SK-N-SH treated with all-trans-retinoic acid at 6 μM for 48 hours (cell line): ENCODE results near the gene CATSPERD.

Experiments used
- BACH2 ChIP-seq: fragments of 250-450 bp; sonication (Bioruptor Pico); IDR thresholded peaks from 2 replicates; pipeline ENCODE4 v1.9.0; 2021; ENCODE audit warnings: mild to moderate bottlenecking, borderline replicate concordance
- CSDC2 ChIP-seq: fragments of 250-450 bp; sonication (Bioruptor Pico); IDR thresholded peaks from 2 replicates; pipeline ENCODE4 v1.5.0; 2020; ENCODE audit warnings: mild to moderate bottlenecking, moderate library complexity
- ESRRG ChIP-seq: fragments of 250-450 bp; sonication (Bioruptor Pico); IDR thresholded peaks from 2 replicates; pipeline ENCODE4 v1.6.1; 2021; ENCODE audit warnings: mild to moderate bottlenecking
- ISL1 ChIP-seq: fragments of 250-450 bp; sonication (Bioruptor Pico); IDR thresholded peaks from 2 replicates; pipeline ENCODE4 v2.1.2; 2022; ENCODE audit warnings: mild to moderate bottlenecking, moderate library complexity
- PPARA ChIP-seq: fragments of 250-450 bp; sonication (Bioruptor Pico); IDR thresholded peaks from 2 replicates; pipeline ENCODE4 v1.5.0; 2020; ENCODE audit warnings: mild to moderate bottlenecking, borderline replicate concordance
- RARB ChIP-seq: fragments of 250-450 bp; sonication (Bioruptor Pico); IDR thresholded peaks from 2 replicates; pipeline ENCODE4 v1.8.0; 2021; ENCODE audit warnings: mild to moderate bottlenecking, moderate library complexity
- TOX ChIP-seq: fragments of 250-450 bp; sonication (Bioruptor Pico); IDR thresholded peaks from 2 replicates; pipeline ENCODE4 v1.8.0; 2021; ENCODE audit warnings: mild to moderate bottlenecking, moderate library complexity, borderline replicate concordance
- ZFP3 ChIP-seq: fragments of 250-450 bp; sonication (Bioruptor Pico); IDR thresholded peaks from 2 replicates; pipeline ENCODE4 v1.5.0; 2020; ENCODE audit warnings: mild to moderate bottlenecking, moderate library complexity
- ZNF565 ChIP-seq: fragments of 450-650 bp; formaldehyde crosslinking; conservative IDR thresholded peaks from 2 replicates; pipeline ENCODE4 v1.5.0; 2020; ENCODE audit warnings: low read depth, mild to moderate bottlenecking, moderate library complexity
- ZNF70 ChIP-seq: fragments of 450-650 bp; formaldehyde crosslinking; IDR thresholded peaks from 2 replicates; pipeline ENCODE4 v1.5.0; 2020; ENCODE audit warnings: mild to moderate bottlenecking, moderate library complexity
- TF ChIP-seq, protein P1 (sequence below): fragments of 250-450 bp; sonication (Bioruptor Pico); IDR thresholded peaks from 2 replicates; pipeline ENCODE4 v1.8.0; 2021; ENCODE audit warnings: low read depth, mild to moderate bottlenecking, moderate library complexity, borderline replicate concordance
- TF ChIP-seq, protein P2 (sequence below): fragments of 250-450 bp; sonication (Bioruptor Pico); IDR thresholded peaks from 2 replicates; pipeline ENCODE4 v1.8.0; 2020; ENCODE audit warnings: mild to moderate bottlenecking, moderate library complexity, borderline replicate concordance

DNA sequence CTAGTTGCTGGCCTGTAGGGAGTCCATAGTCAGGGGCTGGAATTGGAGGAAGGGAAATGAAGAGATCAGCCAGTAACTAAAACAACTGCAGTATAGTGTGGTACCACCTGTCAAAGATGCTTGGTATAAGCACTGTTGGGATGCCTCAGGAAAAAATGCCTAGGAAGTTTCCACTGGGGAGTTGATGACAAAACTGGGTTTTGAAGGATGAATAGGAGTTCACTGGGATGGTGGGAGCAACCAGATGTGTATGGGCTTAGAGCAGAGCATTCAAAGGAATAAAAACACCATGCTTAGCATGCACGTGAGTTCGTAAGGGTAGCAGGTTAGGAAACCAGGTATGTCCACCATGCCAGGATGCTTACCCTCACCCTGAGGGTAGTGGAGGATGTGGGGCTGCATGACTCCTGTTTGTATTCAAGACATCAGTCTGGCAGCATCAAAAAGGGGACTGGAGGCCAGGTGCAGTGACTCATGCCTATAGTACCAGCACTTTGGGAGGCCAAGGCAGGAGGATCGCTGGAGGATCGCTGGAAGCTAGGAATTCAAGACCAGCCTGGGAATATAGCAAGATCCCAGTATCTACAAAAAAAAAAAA is 7.1 kb downstream of the CATSPERD start:
- TF ChIP-seq ESRRG (CRISPR knock-in tag), result no peak
- TF ChIP-seq RARB (CRISPR knock-in tag), result no peak
- no peak for TF ChIP-seq CSDC2 (CRISPR knock-in tag)
- TF ChIP-seq ZFP3 (CRISPR knock-in tag), result peak; percentile 97
- no peak for TF ChIP-seq BACH2 (CRISPR knock-in tag)
- TF ChIP-seq ZNF70, result no peak
- no peak for TF ChIP-seq TOX (CRISPR knock-in tag)
- TF ChIP-seq ISL1 (CRISPR knock-in tag), result no peak
- TF ChIP-seq, protein P1, sequence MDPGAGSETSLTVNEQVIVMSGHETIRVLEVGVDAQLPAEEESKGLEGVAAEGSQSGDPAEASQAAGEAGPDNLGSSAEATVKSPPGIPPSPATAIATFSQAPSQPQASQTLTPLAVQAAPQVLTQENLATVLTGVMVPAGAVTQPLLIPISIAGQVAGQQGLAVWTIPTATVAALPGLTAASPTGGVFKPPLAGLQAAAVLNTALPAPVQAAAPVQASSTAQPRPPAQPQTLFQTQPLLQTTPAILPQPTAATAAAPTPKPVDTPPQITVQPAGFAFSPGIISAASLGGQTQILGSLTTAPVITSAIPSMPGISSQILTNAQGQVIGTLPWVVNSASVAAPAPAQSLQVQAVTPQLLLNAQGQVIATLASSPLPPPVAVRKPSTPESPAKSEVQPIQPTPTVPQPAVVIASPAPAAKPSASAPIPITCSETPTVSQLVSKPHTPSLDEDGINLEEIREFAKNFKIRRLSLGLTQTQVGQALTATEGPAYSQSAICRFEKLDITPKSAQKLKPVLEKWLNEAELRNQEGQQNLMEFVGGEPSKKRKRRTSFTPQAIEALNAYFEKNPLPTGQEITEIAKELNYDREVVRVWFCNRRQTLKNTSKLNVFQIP (CRISPR knock-in tag), result no peak
- no peak for TF ChIP-seq ZNF565
- no peak for TF ChIP-seq PPARA (CRISPR knock-in tag)
- TF ChIP-seq, protein P2, sequence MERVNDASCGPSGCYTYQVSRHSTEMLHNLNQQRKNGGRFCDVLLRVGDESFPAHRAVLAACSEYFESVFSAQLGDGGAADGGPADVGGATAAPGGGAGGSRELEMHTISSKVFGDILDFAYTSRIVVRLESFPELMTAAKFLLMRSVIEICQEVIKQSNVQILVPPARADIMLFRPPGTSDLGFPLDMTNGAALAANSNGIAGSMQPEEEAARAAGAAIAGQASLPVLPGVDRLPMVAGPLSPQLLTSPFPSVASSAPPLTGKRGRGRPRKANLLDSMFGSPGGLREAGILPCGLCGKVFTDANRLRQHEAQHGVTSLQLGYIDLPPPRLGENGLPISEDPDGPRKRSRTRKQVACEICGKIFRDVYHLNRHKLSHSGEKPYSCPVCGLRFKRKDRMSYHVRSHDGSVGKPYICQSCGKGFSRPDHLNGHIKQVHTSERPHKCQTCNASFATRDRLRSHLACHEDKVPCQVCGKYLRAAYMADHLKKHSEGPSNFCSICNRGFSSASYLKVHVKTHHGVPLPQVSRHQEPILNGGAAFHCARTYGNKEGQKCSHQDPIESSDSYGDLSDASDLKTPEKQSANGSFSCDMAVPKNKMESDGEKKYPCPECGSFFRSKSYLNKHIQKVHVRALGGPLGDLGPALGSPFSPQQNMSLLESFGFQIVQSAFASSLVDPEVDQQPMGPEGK (CRISPR knock-in tag), result no peak
